Neural progenitor cell (in vitro differentiated cells): ENCODE measurements around the gene KLK7.

ENCODE experiments used
- EZH2 ChIP-seq: fragments of 200-600 bp; sonication (generic); IDR thresholded peaks from 2 replicates; pipeline ENCODE4 v1.6.1; 2017; ENCODE audit warnings: antibody characterized with exemption, mild to moderate bottlenecking, moderate library complexity
- EZH2phosphoT487 ChIP-seq: fragments of 200-600 bp; sonication (generic); IDR thresholded peaks from 2 replicates; pipeline ENCODE4 v1.6.1; 2017; ENCODE audit warnings: antibody characterized with exemption
- TF ChIP-seq, protein P1 (sequence below): fragments of 200-600 bp; sonication (generic); IDR thresholded peaks from 2 replicates; pipeline ENCODE4 v1.5.1; 2017; ENCODE audit warnings: antibody characterized with exemption, mild to moderate bottlenecking

DNA sequence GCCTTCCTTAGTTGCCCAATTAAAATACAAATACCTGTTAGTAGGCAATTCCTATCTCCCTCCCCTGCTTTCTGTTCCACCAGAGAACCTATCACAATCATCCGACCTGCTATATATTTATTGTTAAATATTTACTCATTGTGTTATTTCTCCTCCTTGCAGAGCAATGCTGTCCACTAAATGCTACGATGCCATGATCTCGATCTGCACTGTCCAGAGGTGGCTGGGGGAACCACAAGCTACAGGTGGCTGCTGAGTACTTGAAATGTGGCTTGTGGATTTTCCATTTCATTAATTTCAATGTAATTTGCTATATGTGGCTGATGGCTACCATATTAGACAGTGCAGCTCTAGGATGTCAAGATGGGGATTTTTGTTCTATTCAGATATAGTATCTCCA lies 19.5 kb downstream of the KLK7 start:
- no peak for TF ChIP-seq EZH2phosphoT487
- TF ChIP-seq, protein P1, sequence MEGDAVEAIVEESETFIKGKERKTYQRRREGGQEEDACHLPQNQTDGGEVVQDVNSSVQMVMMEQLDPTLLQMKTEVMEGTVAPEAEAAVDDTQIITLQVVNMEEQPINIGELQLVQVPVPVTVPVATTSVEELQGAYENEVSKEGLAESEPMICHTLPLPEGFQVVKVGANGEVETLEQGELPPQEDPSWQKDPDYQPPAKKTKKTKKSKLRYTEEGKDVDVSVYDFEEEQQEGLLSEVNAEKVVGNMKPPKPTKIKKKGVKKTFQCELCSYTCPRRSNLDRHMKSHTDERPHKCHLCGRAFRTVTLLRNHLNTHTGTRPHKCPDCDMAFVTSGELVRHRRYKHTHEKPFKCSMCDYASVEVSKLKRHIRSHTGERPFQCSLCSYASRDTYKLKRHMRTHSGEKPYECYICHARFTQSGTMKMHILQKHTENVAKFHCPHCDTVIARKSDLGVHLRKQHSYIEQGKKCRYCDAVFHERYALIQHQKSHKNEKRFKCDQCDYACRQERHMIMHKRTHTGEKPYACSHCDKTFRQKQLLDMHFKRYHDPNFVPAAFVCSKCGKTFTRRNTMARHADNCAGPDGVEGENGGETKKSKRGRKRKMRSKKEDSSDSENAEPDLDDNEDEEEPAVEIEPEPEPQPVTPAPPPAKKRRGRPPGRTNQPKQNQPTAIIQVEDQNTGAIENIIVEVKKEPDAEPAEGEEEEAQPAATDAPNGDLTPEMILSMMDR, result no peak
- no peak for TF ChIP-seq EZH2
